K562 (cell line): ENCODE measurements around the gene MLLT6.

Source experiments
- SIN3A ChIP-seq, 2 experiments: fragments of 150-350 bp in 1 of 2; IDR thresholded peaks; 2 replicates each; pipeline ENCODE4 v1.6.1; 2011 to 2016; ENCODE audit warnings: borderline replicate concordance in 2 of 2, low read depth in 2 of 2, low read length in 2 of 2, mild to moderate bottlenecking in 2 of 2, moderate library complexity in 2 of 2; ENCODE audit not compliant: control insufficient read depth in 1 of 2
- TF ChIP-seq, protein P1 (sequence below), 2 experiments: fragments of 200-800 bp in 1 of 2; sonication (Bioruptor generic) in 1 of 2; sonication (generic) in 1 of 2; formaldehyde crosslinking in 1 of 2; IDR thresholded peaks in 1 of 2; conservative IDR thresholded peaks in 1 of 2; 2 replicates each; pipeline versions ENCODE4 v1.5.0 to v1.6.1; 2016 to 2020; ENCODE audit warnings: missing compliant biosample characterization in 1 of 2, missing genetic modification characterization in 1 of 2, missing genetic modification reagents in 1 of 2

DNA sequence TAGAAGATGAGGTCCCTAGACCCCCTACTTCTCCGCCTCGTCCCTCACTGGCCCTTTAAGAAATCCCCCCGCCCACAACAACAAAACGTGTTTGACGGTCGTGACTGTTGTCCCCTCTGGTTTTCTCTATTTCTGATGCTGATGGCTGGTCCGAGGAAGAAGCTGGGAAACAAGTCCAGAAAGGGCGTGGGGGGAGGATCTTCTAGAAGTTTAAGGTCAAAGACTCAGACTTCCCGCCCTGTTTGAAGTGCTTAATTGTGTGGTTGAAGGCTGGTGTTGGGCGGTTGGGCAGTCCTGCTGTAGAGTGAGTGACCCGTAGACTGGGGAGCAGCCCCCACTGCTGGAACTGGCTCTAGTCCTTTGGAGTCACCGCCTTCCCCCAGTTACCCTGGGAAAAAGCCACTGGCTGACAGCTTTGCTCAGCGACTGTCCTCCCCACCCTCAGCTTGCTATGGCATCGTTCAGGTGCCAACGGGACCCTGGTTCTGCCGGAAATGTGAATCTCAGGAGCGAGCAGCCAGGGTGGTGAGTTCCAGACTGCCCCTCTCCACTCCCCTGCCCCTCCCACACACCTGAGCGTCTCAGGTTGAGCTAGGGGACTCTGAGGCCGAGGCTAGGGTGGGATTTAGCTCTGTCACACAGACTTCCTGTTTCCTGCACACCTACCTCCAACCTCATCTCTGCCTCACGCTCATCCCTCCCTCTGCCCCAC lies 1.6 kb downstream of the MLLT6 start:
- no peak for TF ChIP-seq SIN3A (IDR thresholded peaks at IDR 0.05; ENCODE audit: borderline replicate concordance in 2 of 2, control insufficient read depth in 1 of 2, low read depth in 2 of 2, low read length in 2 of 2)
- TF ChIP-seq, protein P1, sequence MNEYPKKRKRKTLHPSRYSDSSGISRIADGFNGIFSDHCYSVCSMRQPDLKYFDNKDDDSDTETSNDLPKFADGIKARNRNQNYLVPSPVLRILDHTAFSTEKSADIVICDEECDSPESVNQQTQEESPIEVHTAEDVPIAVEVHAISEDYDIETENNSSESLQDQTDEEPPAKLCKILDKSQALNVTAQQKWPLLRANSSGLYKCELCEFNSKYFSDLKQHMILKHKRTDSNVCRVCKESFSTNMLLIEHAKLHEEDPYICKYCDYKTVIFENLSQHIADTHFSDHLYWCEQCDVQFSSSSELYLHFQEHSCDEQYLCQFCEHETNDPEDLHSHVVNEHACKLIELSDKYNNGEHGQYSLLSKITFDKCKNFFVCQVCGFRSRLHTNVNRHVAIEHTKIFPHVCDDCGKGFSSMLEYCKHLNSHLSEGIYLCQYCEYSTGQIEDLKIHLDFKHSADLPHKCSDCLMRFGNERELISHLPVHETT (CRISPR knock-in tag; conservative IDR thresholded peaks at IDR 0.05 in 1 of 2, IDR thresholded peaks at IDR 0.05 in 1 of 2) = no peak
